Motor neuron (in vitro differentiated cells): ENCODE measurements around the gene SKA3. TPM values are rescaled to one million over a fixed set of nuclear protein-coding genes. Genes with fewer than 3 reads are reported as not detected.
"Not testable (repeated sequence)": the region's sequence is repeated elsewhere in the genome, so short reads cannot be mapped to it uniquely, and the experiment has no call there.

ENCODE experiments used
- ATAC-seq, 8 experiments: fragments of 200-7000 bp; cut with Tn5 transposase; replicated peaks in 6 of 8; 2 replicates each; pipeline ENCODE4 v1.8.0; 2021; ENCODE audit warnings: mild to moderate bottlenecking in 8 of 8, moderate library complexity in 8 of 8
- H3K27ac ChIP-seq, 2 donors: fragments of 250-450 bp; sonication (Bioruptor Pico); 2 replicates each; pipeline ENCODE4 v1.9.0; 2021; ENCODE audit warnings: antibody characterized with exemption in 2 of 2, mild to moderate bottlenecking in 2 of 2, moderate library complexity in 1 of 2
- H3K4me1 ChIP-seq, 2 donors: fragments of 250-450 bp; sonication (Bioruptor Pico); replicated peaks in 1 of 2; 2 replicates each; pipeline ENCODE4 v1.6.1; 2021; ENCODE audit warnings: antibody characterized with exemption in 2 of 2, mild to moderate bottlenecking in 2 of 2, moderate library complexity in 1 of 2
- H3K4me3 ChIP-seq, 5 donors: fragments of 250-450 bp; sonication (Bioruptor Pico); 2 replicates each; pipeline ENCODE4 v1.9.0; 2021; ENCODE audit warnings: antibody characterized with exemption in 5 of 5, mild to moderate bottlenecking in 5 of 5, moderate library complexity in 4 of 5
- WGBS, 10 experiments: fragments of 450-650 bp; shearing (Covaris generic); methylation state at CpG; one replicate each; pipeline ENCODE4 v1.0.0; 2022; 5-methylcytosine and 5-hydroxymethylcytosine counted together
- in situ Hi-C, 9 experiments: fragments of 400-800 bp; cut with MboI; loops; one replicate each; pipeline ENCODE4 v1.15.0; 2021; ENCODE audit warnings: low sequenced_read_pairs in 9 of 9, low pct_unique_long_range_greater_than_20kb in 2 of 9; ENCODE audit not compliant: unreplicated experiment in 9 of 9
- total RNA-seq, 8 experiments: library from RNA; unstranded; fragments of 300-600 nt; gene quantifications; 2 replicates each; pipeline versions ENCODE4 v1.2.3 to v1.2.4, GENCODE V29; 2022

SKA3 gene
- total RNA-seq: 10 to 100 TPM in 3 of 8 experiments, 1 to 10 TPM in 4, under 1 TPM in 1; 0.15 to 16.0 (median 2.2) TPM

DNA sequence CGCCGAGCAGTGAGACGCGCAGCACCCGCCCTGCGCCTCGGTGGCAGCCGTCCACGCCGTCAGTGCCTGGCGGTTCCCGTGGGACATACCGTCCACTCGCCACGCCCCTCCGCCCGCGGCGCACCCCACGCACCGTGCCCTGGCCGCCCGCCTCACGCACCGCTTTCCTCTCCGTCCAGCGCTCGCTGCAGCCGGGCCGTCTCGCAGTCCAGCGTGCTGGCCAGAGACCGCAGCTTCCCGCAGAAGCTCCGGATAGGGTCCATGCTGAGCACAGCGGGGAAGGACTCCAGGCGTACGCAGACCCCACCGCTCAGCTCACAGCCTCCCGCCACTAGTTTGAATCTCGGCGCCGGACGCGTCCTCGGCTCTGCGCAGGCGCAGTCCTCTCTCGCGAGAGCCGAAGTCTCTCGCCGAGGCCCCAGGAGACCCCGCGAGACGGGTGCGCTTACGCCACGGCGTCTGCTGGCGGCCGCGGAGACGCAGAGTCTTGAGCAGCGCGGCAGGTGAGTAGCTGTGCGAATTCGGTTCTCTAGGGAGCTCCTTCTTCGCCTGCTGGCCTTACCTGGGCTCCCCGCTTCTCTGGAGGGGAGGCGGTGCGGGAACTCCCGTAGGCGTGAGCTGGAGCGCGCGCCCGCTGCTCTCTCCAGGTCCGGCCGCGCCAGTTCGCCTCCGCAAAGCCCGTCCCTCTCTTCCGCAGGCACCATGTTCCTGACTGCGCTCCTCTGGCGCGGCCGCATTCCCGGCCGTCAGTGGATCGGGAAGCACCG, at the start of gene SKA3, which contains the start of gene MRPL57:
TSS of gene SKA3 (minus strand) at position 338 of the 767 bp plus-strand sequence. CDS start at position 263, 75 bp downstream.
TSS of gene MRPL57 (plus strand) at position 444 of the 767 bp plus-strand sequence. CDS start at position 703, 259 bp downstream.
- H3K27ac ChIP-seq: peak within 1 kb of the TSS; percentile 90 to 94
- peaks cover 6 to 7% of the 10 kb centered on the region in 2 donors for H3K4me1 ChIP-seq
- peak; percentile 85 to 98 (median 96) for ATAC-seq
- H3K4me3 ChIP-seq: peak within 1 kb of the TSS; percentile 54 to 93 (median 78)
- in situ Hi-C loops: no loop called here
- WGBS, 10 experiments: 0 to 6% (median 0%) methylated on average over 3 to 13 of the region's 93 CpGs; no CpG with 5 or more reads in 7 of the 10 experiments

- H3K27ac ChIP-seq: no peak overlapping the region
- no peak overlapping the region for H3K4me3 ChIP-seq
- in situ Hi-C loops: no loop called here
- H3K4me1 ChIP-seq: no peaks in the 10 kb centered on the region
- ATAC-seq: no peak
- WGBS, 10 experiments: 35 to 100% (median 88%) methylated on average over 2 to 6 of the region's 6 CpGs; no CpG with 5 or more reads in 1 of the 10 experiments
These were observed 48.7 kb upstream of the SKA3 start for GRCh38 chr13:21225082-21225481.

DNA sequence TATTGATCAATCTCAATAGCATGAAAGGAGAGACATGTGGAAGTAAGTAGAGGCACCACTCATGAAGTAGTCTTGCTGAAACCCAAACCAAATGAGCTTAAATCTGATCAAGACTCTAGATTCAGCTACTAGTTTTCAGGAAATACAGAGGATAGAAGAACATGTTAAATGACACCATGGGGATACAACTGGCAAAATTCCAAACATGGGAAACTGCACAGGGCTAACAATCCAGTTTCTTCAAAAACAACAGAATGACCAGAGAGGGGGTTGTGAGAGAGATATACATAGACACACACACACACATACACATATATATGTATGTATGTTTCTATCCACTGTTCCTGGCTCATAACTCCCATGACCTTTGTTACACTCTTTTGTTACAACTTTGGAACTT, 44.9 kb upstream of the SKA3 start:
- no peak for ATAC-seq
- no peaks in the 10 kb centered on the region for H3K4me1 ChIP-seq
- no peak overlapping the region for H3K4me3 ChIP-seq
- in situ Hi-C loops: no loop called here
- no peak overlapping the region for H3K27ac ChIP-seq

GRCh38 chr13:21219716-21220115, 43.4 kb upstream of the SKA3 start:
- H3K4me1 ChIP-seq, H3K4me3 ChIP-seq, ATAC-seq, H3K27ac ChIP-seq, in situ Hi-C loops: not testable (repeated sequence)
- 17 to 90% (median 71%) methylated on average over 1 to 3 of the region's 3 CpGs; no CpG with 5 or more reads in 2 of the 10 experiments for WGBS, 10 experiments

DNA sequence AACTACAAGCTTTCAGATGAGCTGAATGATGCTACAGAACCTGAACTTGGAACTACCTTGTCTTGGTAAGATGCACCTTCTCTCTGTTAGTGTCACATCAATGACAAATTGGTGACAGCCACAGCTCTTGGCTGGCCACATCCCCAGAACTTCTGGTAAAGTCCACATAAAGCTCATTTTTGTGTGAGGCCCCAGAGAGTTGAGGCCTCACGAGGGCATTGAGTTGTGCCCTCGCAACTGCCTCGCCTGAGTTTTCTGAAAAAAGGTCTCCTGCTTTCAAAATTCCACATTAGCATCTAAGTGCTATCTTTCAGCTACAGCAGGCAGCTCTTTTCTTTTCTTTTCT, 42.7 kb upstream of the SKA3 start:
- no peak for ATAC-seq
- Histone ChIP-seq H3K27ac (no peak overlapping the region), H3K4me1 (no peaks in the 10 kb centered on the region), H3K4me3 (no peak overlapping the region)
- in situ Hi-C loops: no loop called here
- 36 to 100% (median 77%) methylated on average over 2 to 3 of the region's 3 CpGs; no CpG with 5 or more reads in 2 of the 10 experiments for WGBS, 10 experiments

- 7 to 93% (median 65%) methylated on average over 3 to 7 of the region's 7 CpGs for WGBS, 10 experiments
- in situ Hi-C loops: no loop called here
- Histone ChIP-seq H3K27ac (no peak overlapping the region), H3K4me3 (no peak overlapping the region), H3K4me1 (no peaks in the 10 kb centered on the region)
- ATAC-seq: no peak
These were observed 42.1 kb upstream of the SKA3 start for GRCh38 chr13:21218351-21219035.

GRCh38 chr13:21216332-21216731, 40.0 kb upstream of the SKA3 start:
- 4 to 79% (median 44%) methylated on average over 2 to 10 of the region's 13 CpGs; no CpG with 5 or more reads in 3 of the 10 experiments for WGBS, 10 experiments
- peak in 2 of 8 experiments; percentile 17 to 44 for ATAC-seq
- in situ Hi-C loops: no loop called here
- H3K27ac ChIP-seq: no peak overlapping the region
- no peak overlapping the region for H3K4me3 ChIP-seq
- no peaks in the 10 kb centered on the region for H3K4me1 ChIP-seq

DNA sequence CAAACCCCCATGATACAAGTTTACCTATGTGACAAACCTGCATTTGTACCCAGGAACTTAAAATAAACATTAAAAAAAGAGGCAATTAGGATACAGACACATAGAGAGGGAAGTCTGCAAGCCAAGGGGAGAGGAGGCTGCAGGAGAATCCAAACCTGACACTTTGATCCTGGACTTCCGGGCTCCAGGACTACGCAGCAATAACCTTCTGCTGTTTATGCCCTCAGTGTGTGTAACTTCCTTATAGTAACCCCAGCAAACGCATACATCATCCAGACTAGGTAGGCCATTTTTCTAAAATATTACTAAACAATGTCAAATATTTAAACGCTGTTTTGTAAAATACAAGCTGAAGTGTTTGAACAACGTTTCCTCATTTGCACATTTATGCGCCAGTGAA, 39.1 kb upstream of the SKA3 start:
- H3K4me1 ChIP-seq, H3K27ac ChIP-seq, in situ Hi-C loops, H3K4me3 ChIP-seq: not testable (repeated sequence)
- ATAC-seq: peak in 1 of 8 experiments; percentile 35
- 20 to 100% (median 85%) methylated on average over 1 to 5 of the region's 6 CpGs; no CpG with 5 or more reads in 2 of the 10 experiments for WGBS, 10 experiments

DNA sequence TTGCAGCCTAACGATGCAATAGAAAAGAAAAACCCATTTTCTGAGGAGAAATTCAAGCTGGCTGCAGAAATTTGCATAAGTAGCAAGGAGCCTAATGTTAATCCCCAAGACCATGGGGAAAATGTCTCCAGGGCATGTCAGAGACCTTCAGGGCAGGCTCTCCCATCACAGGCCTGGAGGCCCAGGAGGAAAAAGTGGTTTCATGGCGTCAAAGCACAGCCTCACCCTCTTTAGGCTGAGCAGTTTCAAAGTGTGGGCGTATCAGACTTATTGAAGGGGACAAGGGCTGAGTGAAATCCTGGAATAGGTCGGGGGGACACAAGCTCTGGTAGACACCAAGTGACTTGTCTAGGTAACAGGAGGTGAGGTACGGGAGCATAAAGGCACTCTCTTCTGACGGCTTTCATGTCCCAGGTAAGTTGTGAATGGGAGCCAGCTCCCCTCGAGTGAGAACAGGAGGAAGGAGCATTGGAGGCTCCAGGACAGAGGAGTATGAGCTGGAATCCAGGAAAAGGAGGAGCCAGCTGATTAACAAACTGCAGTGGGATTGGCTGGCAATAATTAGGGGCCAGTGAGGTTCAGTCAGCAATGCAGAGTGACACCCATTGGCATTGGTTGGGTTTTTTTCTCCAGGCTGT, 35.9 kb upstream of the SKA3 start:
- 14 to 100% (median 80%) methylated on average over 1 to 7 of the region's 7 CpGs; no CpG with 5 or more reads in 2 of the 10 experiments for WGBS, 10 experiments
- in situ Hi-C loops: no loop called here
- ATAC-seq: peak in 2 of 8 experiments; percentile 36 to 65
- Histone ChIP-seq H3K4me3 (no peak overlapping the region), H3K27ac (no peak overlapping the region), H3K4me1 (no peaks in the 10 kb centered on the region)

DNA sequence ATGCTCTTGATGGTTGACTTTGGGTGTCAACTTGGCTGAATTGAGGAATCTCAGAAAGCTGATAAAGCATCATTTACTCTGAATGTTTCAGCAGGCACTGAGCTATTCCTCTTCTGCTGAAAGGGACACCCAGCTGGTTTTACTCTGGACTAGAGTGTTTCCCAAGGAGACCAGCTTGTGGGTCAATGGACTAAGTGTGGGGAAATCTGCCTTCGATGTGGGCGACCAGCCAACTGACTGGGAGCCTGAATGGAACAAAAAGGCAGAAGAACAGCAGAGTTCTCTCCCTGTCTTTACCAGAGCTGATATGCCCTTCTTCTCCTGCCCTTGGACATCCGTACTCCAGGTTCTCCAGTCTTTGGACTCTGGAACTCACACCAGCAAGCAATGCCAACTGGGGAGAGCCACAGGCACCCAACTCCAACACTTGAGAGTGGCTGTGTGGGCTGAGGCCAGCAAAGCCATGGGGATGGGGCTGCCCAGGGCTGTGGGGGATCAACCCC, 32.4 kb upstream of the SKA3 start:
- whole genome bisulfite sequencing, 10 experiments: 60 to 94% (median 85%) methylated on average over 1 to 3 of the region's 3 CpGs; no CpG with 5 or more reads in 5 of the 10 experiments
- no peak for ATAC-seq

GRCh38 chr13:21202767-21203531, 26.6 kb upstream of the SKA3 start:
- H3K4me3 ChIP-seq: no peak overlapping the region
- no peaks in the 10 kb centered on the region for H3K4me1 ChIP-seq
- in situ Hi-C loops: no loop called here
- no peak overlapping the region for H3K27ac ChIP-seq
- ATAC-seq: peak in 4 of 8 experiments; percentile 19 to 90 (median 80)
- WGBS, 10 experiments: 0 to 86% (median 29%) methylated on average over 1 to 2 of the region's 3 CpGs; no CpG with 5 or more reads in 2 of the 10 experiments

More for the DNA sequence above, 32.4 kb upstream of the SKA3 start:
- H3K4me3 ChIP-seq: no peak overlapping the region
- no peak overlapping the region for H3K27ac ChIP-seq
- H3K4me1 ChIP-seq: no peaks in the 10 kb centered on the region
- in situ Hi-C loops: no loop called here

- in situ Hi-C loops, H3K4me1 ChIP-seq, H3K27ac ChIP-seq, ATAC-seq, H3K4me3 ChIP-seq: not testable (repeated sequence)
These were observed 25.3 kb upstream of the SKA3 start for GRCh38 chr13:21201456-21202190.
